Measurements from ENCODE around the gene OAS3.

The OAS3 gene

GRCh38 chr12:112962561-112962960 is 24.3 kb downstream of the OAS3 start:
- no peak for DNase-seq

GRCh38 chr12:112963227-112963861 is 25.1 kb downstream of the OAS3 start:
- no peak for DNase-seq

- DNase-seq, result no peak
Observed at GRCh38 chr12:112964067-112964670, 25.9 kb downstream of the OAS3 start.

- no peak for DNase-seq
Observed at GRCh38 chr12:112964915-112965314, 26.6 kb downstream of the OAS3 start.

- DNase-seq, result no peak
Observed at GRCh38 chr12:112965643-112966042, 27.4 kb downstream of the OAS3 start.

- no peak for DNase-seq
Observed at GRCh38 chr12:112967306-112967705, 29.0 kb downstream of the OAS3 start.

GRCh38 chr12:112967858-112968257 is 29.6 kb downstream of the OAS3 start:
- no peak for DNase-seq

- no peak for DNase-seq
Observed at GRCh38 chr12:112969547-112970306, 31.5 kb downstream of the OAS3 start.

- DNase-seq, result no peak
Observed at GRCh38 chr12:112970391-112970790, 32.1 kb downstream of the OAS3 start.

- peak; percentile 26 for DNase-seq
Observed at GRCh38 chr12:112971248-112971647, 33.0 kb downstream of the OAS3 start.

GRCh38 chr12:112973011-112973735 is 34.9 kb downstream of the OAS3 start:
- DNase-seq, result no peak

- no peak for DNase-seq
Observed at GRCh38 chr12:112973818-112974231, 35.6 kb downstream of the OAS3 start.

GRCh38 chr12:112974904-112975303 is 36.6 kb downstream of the OAS3 start:
- DNase-seq, result no peak

GRCh38 chr12:112977139-112977538 is 38.9 kb downstream of the OAS3 start:
- no peak for DNase-seq

GRCh38 chr12:112977641-112978040 is 39.4 kb downstream of the OAS3 start:
- no peak for DNase-seq

- DNase-seq, result no peak
Observed at GRCh38 chr12:112978163-112979040, 40.1 kb downstream of the OAS3 start, which contains the start of gene OAS2. OAS2 (plus strand) TSS chr12:112978519; CDS start chr12:112978609, 90 bp downstream.

GRCh38 chr12:112979041-112979680 is 40.9 kb downstream of the OAS3 start:
- DNase-seq, result no peak

GRCh38 chr12:112980491-112981158 is 42.4 kb downstream of the OAS3 start:
- no peak for DNase-seq

- DNase-seq, result no peak
Observed at GRCh38 chr12:112985642-112986290, 47.5 kb downstream of the OAS3 start.

GRCh38 chr12:112986291-112986800 is 48.1 kb downstream of the OAS3 start:
- DNase-seq, result no peak
